ENCODE data around the gene TRIM24.

DNA sequence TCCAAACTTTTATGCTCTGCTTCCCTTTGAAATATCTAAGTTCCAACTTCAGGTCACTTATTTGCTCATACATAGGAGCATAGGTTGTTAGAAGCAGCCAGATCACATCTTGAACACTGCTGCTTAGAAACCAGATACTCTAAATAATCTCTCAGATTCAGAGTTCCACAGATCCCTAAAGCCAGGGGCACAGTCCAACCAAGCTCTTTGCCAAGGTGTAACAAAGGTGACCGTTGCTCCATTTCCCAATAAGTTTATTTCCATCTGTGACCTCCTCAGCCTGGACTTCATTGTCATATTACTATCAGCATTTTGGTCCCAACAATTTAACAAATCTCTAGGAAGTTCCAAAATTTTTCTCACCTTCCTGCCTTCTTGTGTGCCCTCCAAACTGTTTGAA, 52.8 kb downstream of the TRIM24 start:
- TF ChIP-seq, protein P1, sequence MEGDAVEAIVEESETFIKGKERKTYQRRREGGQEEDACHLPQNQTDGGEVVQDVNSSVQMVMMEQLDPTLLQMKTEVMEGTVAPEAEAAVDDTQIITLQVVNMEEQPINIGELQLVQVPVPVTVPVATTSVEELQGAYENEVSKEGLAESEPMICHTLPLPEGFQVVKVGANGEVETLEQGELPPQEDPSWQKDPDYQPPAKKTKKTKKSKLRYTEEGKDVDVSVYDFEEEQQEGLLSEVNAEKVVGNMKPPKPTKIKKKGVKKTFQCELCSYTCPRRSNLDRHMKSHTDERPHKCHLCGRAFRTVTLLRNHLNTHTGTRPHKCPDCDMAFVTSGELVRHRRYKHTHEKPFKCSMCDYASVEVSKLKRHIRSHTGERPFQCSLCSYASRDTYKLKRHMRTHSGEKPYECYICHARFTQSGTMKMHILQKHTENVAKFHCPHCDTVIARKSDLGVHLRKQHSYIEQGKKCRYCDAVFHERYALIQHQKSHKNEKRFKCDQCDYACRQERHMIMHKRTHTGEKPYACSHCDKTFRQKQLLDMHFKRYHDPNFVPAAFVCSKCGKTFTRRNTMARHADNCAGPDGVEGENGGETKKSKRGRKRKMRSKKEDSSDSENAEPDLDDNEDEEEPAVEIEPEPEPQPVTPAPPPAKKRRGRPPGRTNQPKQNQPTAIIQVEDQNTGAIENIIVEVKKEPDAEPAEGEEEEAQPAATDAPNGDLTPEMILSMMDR (IDR thresholded peaks at IDR 0.05), result no peak
- TF ChIP-seq POLR2A (IDR thresholded peaks at IDR 0.05), result no peak

Data from testis (tissue), 2 donors.